ENCODE results near the gene PDGFB. TPM values are rescaled to one million over a fixed set of nuclear protein-coding genes. Genes with fewer than 3 reads are reported as not detected.

The PDGFB gene
- total and polyA plus RNA-seq, 2 experiments from 2014 or later, result 2.5 to 4.3 TPM

GRCh38 chr22:39238101-39238466, 6.7 kb downstream of the PDGFB start:
- Histone ChIP-seq H3K4me2 (no peak overlapping the region), H3K27ac (no peak overlapping the region), H3K4me1 (ENCODE audit: insufficient read depth) (peaks cover 32% of the 10 kb centered on the region), H2AFZ (no peak overlapping the region), H3K9me3 (ENCODE audit: low read depth) (no peaks in the 10 kb centered on the region), H3K4me3 (no peak overlapping the region), H3K9me2 (replicated peaks; ENCODE audit: insufficient read depth) (no peaks in the 10 kb centered on the region), H3K36me3 (replicated peaks; ENCODE audit: insufficient read depth, low read depth) (no peaks in the 10 kb centered on the region), H4K20me1 (ENCODE audit: insufficient read depth, poor library complexity, severe bottlenecking) (no peaks in the 10 kb centered on the region), H3K27me3 (no peaks in the 10 kb centered on the region), H3K79me2 (no peaks in the 10 kb centered on the region)
- TF ChIP-seq EZH2 (IDR thresholded peaks at IDR 0.05; ENCODE audit: borderline replicate concordance), result no peak
- TF ChIP-seq, protein P1, sequence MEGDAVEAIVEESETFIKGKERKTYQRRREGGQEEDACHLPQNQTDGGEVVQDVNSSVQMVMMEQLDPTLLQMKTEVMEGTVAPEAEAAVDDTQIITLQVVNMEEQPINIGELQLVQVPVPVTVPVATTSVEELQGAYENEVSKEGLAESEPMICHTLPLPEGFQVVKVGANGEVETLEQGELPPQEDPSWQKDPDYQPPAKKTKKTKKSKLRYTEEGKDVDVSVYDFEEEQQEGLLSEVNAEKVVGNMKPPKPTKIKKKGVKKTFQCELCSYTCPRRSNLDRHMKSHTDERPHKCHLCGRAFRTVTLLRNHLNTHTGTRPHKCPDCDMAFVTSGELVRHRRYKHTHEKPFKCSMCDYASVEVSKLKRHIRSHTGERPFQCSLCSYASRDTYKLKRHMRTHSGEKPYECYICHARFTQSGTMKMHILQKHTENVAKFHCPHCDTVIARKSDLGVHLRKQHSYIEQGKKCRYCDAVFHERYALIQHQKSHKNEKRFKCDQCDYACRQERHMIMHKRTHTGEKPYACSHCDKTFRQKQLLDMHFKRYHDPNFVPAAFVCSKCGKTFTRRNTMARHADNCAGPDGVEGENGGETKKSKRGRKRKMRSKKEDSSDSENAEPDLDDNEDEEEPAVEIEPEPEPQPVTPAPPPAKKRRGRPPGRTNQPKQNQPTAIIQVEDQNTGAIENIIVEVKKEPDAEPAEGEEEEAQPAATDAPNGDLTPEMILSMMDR (IDR thresholded peaks at IDR 0.05; ENCODE audit: poor library complexity), result no peak
- TF ChIP-seq EZH2phosphoT487 (IDR thresholded peaks at IDR 0.05; ENCODE audit: low read depth, severe bottlenecking, unreplicated experiment), result no peak
- 94% methylated on average over 5 of the region's 5 CpGs for WGBS (ENCODE audit: low lambda C conversion rate, missing lambda C conversion rate)
- no peak for DNase-seq (ENCODE audit: low spot score)

GRCh38 chr22:39237318-39238100, 7.3 kb downstream of the PDGFB start:
- TF ChIP-seq, protein P1 (IDR thresholded peaks at IDR 0.05; ENCODE audit: poor library complexity), result no peak
- no peak for TF ChIP-seq EZH2 (IDR thresholded peaks at IDR 0.05; ENCODE audit: borderline replicate concordance)
- no peak for TF ChIP-seq EZH2phosphoT487 (IDR thresholded peaks at IDR 0.05; ENCODE audit: low read depth, severe bottlenecking, unreplicated experiment)
- Histone ChIP-seq H3K36me3 (replicated peaks; ENCODE audit: insufficient read depth, low read depth) (no peaks in the 10 kb centered on the region), H4K20me1 (ENCODE audit: insufficient read depth, poor library complexity, severe bottlenecking) (no peaks in the 10 kb centered on the region), H3K27me3 (no peaks in the 10 kb centered on the region), H3K79me2 (no peaks in the 10 kb centered on the region), H3K4me1 (ENCODE audit: insufficient read depth) (peaks cover 32% of the 10 kb centered on the region), H2AFZ (no peak overlapping the region), H3K9me3 (ENCODE audit: low read depth) (no peaks in the 10 kb centered on the region), H3K4me2 (no peak overlapping the region), H3K27ac (no peak overlapping the region), H3K4me3 (no peak overlapping the region), H3K9me2 (replicated peaks; ENCODE audit: insufficient read depth) (no peaks in the 10 kb centered on the region)
- 79% methylated on average over 22 of the region's 22 CpGs for WGBS (ENCODE audit: low lambda C conversion rate, missing lambda C conversion rate)
- no peak for DNase-seq (ENCODE audit: low spot score)

- H2AFZ ChIP-seq, result no peak overlapping the region
- H3K4me3 ChIP-seq, result no peak overlapping the region
- no peak overlapping the region for H3K4me2 ChIP-seq
- no peaks in the 10 kb centered on the region for H3K9me2 ChIP-seq (replicated peaks; ENCODE audit: insufficient read depth)
- TF ChIP-seq EZH2 (IDR thresholded peaks at IDR 0.05; ENCODE audit: borderline replicate concordance) (no peak), EZH2phosphoT487 (IDR thresholded peaks at IDR 0.05; ENCODE audit: low read depth, severe bottlenecking, unreplicated experiment) (no peak)
- TF ChIP-seq, protein P1 (IDR thresholded peaks at IDR 0.05; ENCODE audit: poor library complexity), result no peak
- H3K4me1 ChIP-seq (ENCODE audit: insufficient read depth), result peaks cover 29% of the 10 kb centered on the region
- H3K9me3 ChIP-seq (ENCODE audit: low read depth), result no peaks in the 10 kb centered on the region
- H3K27me3 ChIP-seq, result no peaks in the 10 kb centered on the region
- no peak for DNase-seq (ENCODE audit: low spot score)
- H3K36me3 ChIP-seq (replicated peaks; ENCODE audit: insufficient read depth, low read depth), result no peaks in the 10 kb centered on the region
- WGBS (ENCODE audit: low lambda C conversion rate, missing lambda C conversion rate), result 79% methylated on average over 35 of the region's 37 CpGs
- H3K79me2 ChIP-seq, result no peaks in the 10 kb centered on the region
- H4K20me1 ChIP-seq (ENCODE audit: insufficient read depth, poor library complexity, severe bottlenecking), result no peaks in the 10 kb centered on the region
- no peak overlapping the region for H3K27ac ChIP-seq
These were observed 8.2 kb downstream of the PDGFB start for GRCh38 chr22:39236321-39237317.

Measured in hepatocyte (in vitro differentiated cells).